Omental fat pad (tissue), 4 donors: Measurements from ENCODE around the gene SIPA1L3. TPM values are rescaled to one million over a fixed set of nuclear protein-coding genes. Genes with fewer than 3 reads are reported as not detected.

Source experiments
- ATAC-seq: fragments of 150-250 bp; one replicate; pipeline ENCODE4 v1.9.1; 2016; ENCODE audit warnings: mild to moderate bottlenecking, moderate library complexity; ENCODE audit not compliant: low FRiP score
- DNase-seq: peaks from one replicate; pipeline ENCODE4 v3.0.0-alpha.2; 2019; ENCODE audit warnings: low spot score
- total RNA-seq, 4 donors: library from RNA; depleted of rRNA; stranded (reverse); fragments of >200 nt; gene quantifications; one replicate each; pipeline ENCODE4 v1.1.0, GENCODE V29; 2016
- TF ChIP-seq, protein P1 (sequence below), 3 donors: fragments of 450-650 bp; IDR thresholded peaks; one replicate each; pipeline ENCODE4 v1.5.1; 2016 to 2017; ENCODE audit warnings: antibody characterized with exemption in 3 of 3, mild to moderate bottlenecking in 3 of 3, moderate library complexity in 2 of 3

The SIPA1L3 gene
- total RNA-seq, 4 donors from 2014 or later = 8.9 to 14.7 (median 12.0) TPM

DNA sequence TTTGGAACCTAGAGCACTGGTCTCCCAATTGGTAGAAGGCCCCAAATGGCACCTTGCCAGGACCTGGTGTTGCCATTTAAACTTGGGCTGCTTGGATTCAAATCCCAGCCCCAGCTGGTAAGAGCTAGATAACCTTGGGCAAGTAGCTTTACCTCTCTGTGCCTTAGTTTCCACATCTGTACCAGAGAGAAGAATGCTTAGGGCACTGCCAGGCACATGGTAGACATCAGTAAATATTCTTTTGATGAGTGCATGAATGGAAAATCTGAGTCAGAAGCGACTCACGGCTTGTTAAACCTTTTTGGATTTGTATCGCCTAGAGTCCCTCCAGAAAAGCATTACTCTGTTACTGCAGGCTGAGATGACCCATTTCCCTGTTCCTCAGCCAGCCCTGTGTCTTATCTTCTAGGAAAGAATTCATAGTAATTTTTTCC, 90.9 kb downstream of the SIPA1L3 start:
- DNase-seq = no peak
- peak; percentile 54 for ATAC-seq
- TF ChIP-seq, protein P1, sequence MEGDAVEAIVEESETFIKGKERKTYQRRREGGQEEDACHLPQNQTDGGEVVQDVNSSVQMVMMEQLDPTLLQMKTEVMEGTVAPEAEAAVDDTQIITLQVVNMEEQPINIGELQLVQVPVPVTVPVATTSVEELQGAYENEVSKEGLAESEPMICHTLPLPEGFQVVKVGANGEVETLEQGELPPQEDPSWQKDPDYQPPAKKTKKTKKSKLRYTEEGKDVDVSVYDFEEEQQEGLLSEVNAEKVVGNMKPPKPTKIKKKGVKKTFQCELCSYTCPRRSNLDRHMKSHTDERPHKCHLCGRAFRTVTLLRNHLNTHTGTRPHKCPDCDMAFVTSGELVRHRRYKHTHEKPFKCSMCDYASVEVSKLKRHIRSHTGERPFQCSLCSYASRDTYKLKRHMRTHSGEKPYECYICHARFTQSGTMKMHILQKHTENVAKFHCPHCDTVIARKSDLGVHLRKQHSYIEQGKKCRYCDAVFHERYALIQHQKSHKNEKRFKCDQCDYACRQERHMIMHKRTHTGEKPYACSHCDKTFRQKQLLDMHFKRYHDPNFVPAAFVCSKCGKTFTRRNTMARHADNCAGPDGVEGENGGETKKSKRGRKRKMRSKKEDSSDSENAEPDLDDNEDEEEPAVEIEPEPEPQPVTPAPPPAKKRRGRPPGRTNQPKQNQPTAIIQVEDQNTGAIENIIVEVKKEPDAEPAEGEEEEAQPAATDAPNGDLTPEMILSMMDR (IDR thresholded peaks at IDR 0.05) = no peak

DNA sequence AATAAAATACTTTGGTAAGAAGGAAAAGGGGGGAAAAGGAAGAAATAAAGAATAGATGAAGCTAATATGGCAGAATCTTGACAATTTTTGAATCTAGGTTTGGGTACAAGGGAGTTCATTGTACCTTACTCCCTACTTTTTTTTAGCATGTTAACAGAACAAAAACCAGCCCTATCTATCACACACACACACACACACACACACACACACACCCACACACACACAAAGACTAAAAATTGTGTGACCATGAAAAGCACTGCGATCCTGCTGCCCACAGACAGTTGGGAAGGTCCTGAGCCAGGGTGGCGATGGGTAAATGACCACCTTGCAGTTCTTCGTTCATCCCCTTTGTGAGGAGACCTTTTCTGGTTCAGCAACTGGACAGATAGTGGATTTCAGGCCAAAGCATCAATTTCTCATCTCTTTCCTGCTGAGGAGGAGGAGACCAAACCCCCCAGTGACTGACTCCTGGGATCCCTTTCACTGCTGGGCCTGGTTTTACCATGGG, 91.8 kb downstream of the SIPA1L3 start:
- TF ChIP-seq, protein P1 (IDR thresholded peaks at IDR 0.05) = no peak
- DNase-seq = no peak
- no peak for ATAC-seq

DNA sequence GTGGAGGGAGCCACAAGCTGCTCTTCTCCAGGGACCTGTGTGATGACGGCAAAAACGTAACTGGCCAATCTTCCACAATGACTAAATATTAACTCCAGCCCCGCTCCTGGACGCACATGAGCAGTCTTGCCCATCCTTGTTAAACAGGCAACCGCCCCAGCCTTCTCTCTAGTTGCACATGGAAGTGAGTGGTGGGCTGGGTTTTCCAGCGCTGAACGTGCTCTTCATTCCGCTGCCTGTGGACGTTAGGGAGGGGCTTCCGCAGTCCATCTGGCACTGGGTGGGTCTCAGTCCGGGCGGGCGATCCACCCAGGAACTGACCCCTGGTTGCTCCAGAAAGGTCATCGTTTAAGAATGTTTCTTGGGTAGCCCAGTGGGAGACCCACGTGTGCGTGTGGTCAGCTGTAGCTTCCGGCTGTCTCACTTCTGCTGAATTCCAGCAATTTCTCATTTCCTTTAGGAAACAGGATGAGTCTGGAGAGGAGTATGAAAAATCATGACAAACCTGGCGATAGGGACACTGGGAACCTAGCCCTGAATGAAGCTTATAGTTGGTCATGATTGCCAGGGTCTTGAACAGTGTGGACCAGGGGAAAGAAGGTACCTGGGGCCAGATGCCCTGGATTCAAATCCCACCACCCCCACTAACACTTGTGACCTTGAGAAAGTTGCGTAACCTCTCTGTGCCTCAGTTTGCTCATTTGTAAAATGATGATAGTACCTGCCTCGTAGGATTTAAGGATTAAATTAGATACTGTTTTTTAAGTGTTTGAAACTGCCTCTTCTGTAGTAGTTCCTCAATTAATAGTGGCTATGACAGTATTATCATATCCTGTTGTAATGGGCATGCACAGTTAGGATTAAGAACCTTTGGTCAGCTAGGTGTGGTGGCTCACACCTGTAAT, 92.6 kb downstream of the SIPA1L3 start:
- DNase-seq (no peak), ATAC-seq (no peak)
- TF ChIP-seq, protein P1 (IDR thresholded peaks at IDR 0.05) = no peak

DNA sequence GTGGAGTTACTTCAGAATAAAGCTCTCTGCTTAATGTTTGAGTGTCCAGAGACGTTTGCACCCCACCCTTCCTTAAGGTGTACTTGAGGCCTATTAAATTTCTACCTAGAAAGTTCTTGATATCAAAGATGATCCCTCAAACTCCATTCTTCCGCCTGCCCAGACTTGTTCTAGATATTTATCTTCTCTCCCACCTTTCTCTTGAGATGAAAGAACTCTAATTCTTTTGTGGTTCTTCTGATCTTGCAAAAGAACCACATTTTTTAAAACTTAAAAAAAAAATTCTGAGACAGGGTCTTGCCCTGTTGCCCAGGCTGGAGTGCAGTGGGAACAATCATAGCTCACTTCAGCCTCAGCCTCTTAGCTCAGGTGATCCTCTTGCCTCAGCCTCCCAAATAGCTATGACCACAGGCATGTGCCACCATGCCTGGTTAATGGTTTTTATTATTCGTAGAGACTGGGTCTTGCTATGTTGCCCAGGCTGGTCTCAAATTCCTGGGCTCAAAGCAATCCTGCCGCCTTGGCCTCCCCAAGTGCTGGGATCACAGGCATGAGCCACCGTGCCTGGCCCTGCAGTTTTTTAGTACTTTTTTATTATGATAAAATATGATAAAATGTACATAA, 94.3 kb downstream of the SIPA1L3 start:
- ATAC-seq (no peak), DNase-seq (no peak)
- TF ChIP-seq, protein P1 (IDR thresholded peaks at IDR 0.05) = no peak

DNA sequence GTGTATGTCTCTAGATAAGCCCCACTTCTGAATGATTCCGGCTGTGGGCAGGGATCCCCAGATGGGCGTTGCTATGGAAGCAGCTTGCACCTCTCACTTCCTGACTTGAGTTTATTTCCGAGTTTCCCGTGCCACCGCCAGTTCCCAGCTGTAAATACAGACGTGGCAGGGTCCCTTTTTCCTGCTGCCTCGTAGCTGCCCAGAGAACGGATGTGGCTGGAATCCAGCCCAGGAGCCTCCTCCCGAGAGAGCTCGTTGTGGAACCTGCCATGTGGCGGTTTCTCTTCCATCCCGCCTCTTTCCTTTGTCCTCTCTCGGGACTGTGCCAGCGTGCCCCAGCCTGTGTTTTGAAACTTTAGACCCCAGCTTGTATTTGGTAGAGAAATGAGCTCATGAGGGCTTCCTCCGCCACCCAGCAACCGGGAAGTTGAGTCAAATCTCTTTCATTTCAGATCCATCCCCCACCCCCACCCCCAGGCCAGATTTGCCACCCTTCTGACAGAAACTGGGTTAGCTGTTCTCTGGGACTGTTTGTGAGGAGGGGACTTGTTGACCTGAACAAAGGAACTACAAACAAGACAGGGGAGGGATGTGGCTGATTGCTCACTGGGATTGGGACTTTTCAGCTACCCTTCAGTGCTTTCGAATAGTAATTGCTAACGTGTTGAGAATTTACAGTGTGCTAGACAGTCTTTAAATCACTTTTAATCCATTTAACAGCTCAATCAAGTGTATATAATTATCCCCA, 96.6 kb downstream of the SIPA1L3 start:
- TF ChIP-seq, protein P1 (IDR thresholded peaks at IDR 0.05) = no peak
- no peak for DNase-seq
- ATAC-seq = peak; percentile 21

DNA sequence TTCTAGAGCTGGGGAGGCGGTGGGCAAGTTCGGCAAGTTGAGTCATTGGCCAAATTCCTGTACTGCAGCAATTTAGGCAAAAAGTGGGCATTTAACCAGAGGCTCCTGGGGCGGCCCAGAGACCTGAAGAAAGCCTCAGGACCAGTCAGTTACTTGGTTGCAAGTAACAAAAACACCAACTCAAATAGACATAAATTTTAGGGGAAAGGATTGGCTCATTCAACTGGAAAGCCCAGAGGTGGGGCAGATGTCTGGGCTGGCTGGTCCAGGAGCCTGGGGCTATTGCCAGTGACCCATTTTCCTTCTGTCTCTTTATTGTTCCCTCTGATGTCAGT, 97.1 kb downstream of the SIPA1L3 start:
- TF ChIP-seq, protein P1 (IDR thresholded peaks at IDR 0.05) = no peak
- ATAC-seq = peak; percentile 5
- DNase-seq = no peak
